Fibroblast of lung (primary cell): Measurements from ENCODE around the gene EPB42. TPM values are rescaled to one million over a fixed set of nuclear protein-coding genes. Genes with fewer than 3 reads are reported as not detected.
A peak's percentile ranks its signal among the peaks of the same experiment; 100 is the strongest.

Experiments
- DNase-seq, 2 donors: peaks; one replicate each; pipeline versions ENCODE4 v3.0.0 to v3.0.0-alpha.2; 2010; ENCODE audit warnings: low read depth in 2 of 2
- H2AFZ ChIP-seq: 2 replicates; pipeline ENCODE4 v1.5.1; 2012; ENCODE audit warnings: low read length, control low read depth, inconsistent platforms
- H3K27ac ChIP-seq: 2 replicates; pipeline ENCODE4 v1.5.1; 2011; ENCODE audit warnings: low read length, control low read depth; ENCODE audit not compliant: insufficient read depth
- H3K27me3 ChIP-seq: 2 replicates; pipeline ENCODE4 v1.5.1; 2011; ENCODE audit warnings: mild to moderate bottlenecking, low read length; ENCODE audit not compliant: control insufficient read depth, insufficient read depth
- H3K36me3 ChIP-seq: 2 replicates; pipeline ENCODE4 v1.5.1; 2011; ENCODE audit warnings: low read length; ENCODE audit not compliant: control insufficient read depth, insufficient read depth
- H3K4me1 ChIP-seq: 2 replicates; pipeline ENCODE4 v1.5.1; 2011; ENCODE audit warnings: low read length; ENCODE audit not compliant: control insufficient read depth, insufficient read depth; ENCODE audit errors: extremely low read depth
- H3K4me2 ChIP-seq: 2 replicates; pipeline ENCODE4 v1.5.1; 2011; ENCODE audit warnings: low read length, control low read depth; ENCODE audit not compliant: insufficient read depth; ENCODE audit errors: extremely low read depth
- H3K4me3 ChIP-seq, 4 experiments: fragments of 200-600 bp in 1 of 4; sonication (generic) in 1 of 4; replicated peaks in 1 of 4; 2 replicates each; pipeline ENCODE4 v1.5.1; 2011 to 2016; ENCODE audit warnings: low read length in 4 of 4, low read depth in 3 of 4, mild to moderate bottlenecking in 3 of 4, control low read depth in 2 of 4, inconsistent platforms in 1 of 4, mixed read lengths in 1 of 4; ENCODE audit not compliant: insufficient read depth in 1 of 4; ENCODE audit errors: control extremely low read depth in 1 of 4
- H3K79me2 ChIP-seq: 2 replicates; pipeline ENCODE4 v1.5.1; 2012; ENCODE audit warnings: mild to moderate bottlenecking, low read length, inconsistent platforms; ENCODE audit not compliant: control insufficient read depth, insufficient read depth
- H3K9ac ChIP-seq: 2 replicates; pipeline ENCODE4 v1.5.1; 2011; ENCODE audit warnings: mild to moderate bottlenecking, low read length, control low read depth; ENCODE audit not compliant: insufficient read depth
- H3K9me3 ChIP-seq: 2 replicates; pipeline ENCODE4 v1.5.1; 2012; ENCODE audit warnings: low read depth, low read length; ENCODE audit not compliant: control insufficient read depth, insufficient read depth
- H4K20me1 ChIP-seq: 2 replicates; pipeline ENCODE4 v1.5.1; 2011; ENCODE audit warnings: low read length; ENCODE audit not compliant: control insufficient read depth, insufficient read depth; ENCODE audit errors: extremely low read depth
- EZH2 ChIP-seq: IDR thresholded peaks from 2 replicates; pipeline ENCODE4 v1.5.1; 2012; ENCODE audit warnings: low read length, control low read depth, mild to moderate bottlenecking; ENCODE audit errors: missing control alignments
- polyA plus RNA-seq, 2 donors: library from polyadenylated mRNA; depleted of rRNA in 1 of 2; stranded (reverse) in 1 of 2; unstranded in 1 of 2; fragments of >200 nt; gene quantifications; 2 replicates each; pipeline ENCODE4 v1.2.1, GENCODE V29; 2011 to 2012; ENCODE audit warnings: missing spikeins in 1 of 2
- total RNA-seq: library from RNA; depleted of rRNA; stranded (reverse); fragments of >200 nt; gene quantifications from 2 replicates; pipeline ENCODE4 v1.2.1, GENCODE V29; 2014
- TF ChIP-seq, protein P1 (sequence below), 2 donors: IDR thresholded peaks in 1 of 2; conservative IDR thresholded peaks in 1 of 2; 1 replicate in 1 of 2; 2 replicates in 1 of 2; pipeline ENCODE4 v1.5.1; 2011 to 2012; ENCODE audit warnings: low read length in 2 of 2, control low read depth in 1 of 2, inconsistent platforms in 1 of 2, low read depth in 1 of 2, mild to moderate bottlenecking in 1 of 2

The EPB42 gene
- total and polyA plus RNA-seq, 2 donors (not counting 1 experiment from before 2014, with no cell fraction given) = not detected

DNA sequence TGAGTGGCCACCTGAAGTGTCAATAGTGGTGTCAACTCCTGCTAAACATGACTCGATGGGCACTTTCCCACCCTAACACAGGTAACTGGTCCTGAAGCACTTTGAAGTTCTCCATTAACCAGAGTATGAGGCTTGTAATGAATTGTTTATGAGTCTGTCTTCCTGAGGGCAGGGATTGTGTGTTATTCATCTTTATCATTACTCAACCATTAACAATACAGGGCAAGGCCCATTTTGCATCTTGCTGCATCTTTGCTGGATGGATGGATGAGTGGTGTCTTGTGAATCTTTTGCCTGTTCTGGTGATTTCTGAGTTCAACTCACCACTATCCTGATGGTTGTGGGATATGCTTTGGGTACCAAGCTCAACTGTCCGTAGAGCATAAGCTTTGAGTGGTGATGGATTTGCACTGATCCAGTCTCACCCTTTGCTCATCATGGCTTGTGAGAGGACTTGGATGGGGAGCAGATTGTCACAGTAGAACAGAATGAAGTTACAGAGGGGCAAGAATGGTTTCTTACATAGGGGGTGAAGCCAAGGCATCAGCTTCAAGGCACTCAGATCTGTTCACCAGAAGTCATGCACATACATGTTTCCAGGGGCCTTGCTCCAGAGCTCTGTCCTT is 22.3 kb upstream of the EPB42 start:
- H3K36me3 ChIP-seq = no peaks in the 10 kb centered on the region
- no peak overlapping the region for H3K4me2 ChIP-seq
- H4K20me1 ChIP-seq = no peaks in the 10 kb centered on the region
- no peaks in the 10 kb centered on the region for H3K9me3 ChIP-seq
- peaks cover 28% of the 10 kb centered on the region for H3K27me3 ChIP-seq
- no peak overlapping the region for H2AFZ ChIP-seq
- H3K27ac ChIP-seq = no peak overlapping the region
- TF ChIP-seq, protein P1, sequence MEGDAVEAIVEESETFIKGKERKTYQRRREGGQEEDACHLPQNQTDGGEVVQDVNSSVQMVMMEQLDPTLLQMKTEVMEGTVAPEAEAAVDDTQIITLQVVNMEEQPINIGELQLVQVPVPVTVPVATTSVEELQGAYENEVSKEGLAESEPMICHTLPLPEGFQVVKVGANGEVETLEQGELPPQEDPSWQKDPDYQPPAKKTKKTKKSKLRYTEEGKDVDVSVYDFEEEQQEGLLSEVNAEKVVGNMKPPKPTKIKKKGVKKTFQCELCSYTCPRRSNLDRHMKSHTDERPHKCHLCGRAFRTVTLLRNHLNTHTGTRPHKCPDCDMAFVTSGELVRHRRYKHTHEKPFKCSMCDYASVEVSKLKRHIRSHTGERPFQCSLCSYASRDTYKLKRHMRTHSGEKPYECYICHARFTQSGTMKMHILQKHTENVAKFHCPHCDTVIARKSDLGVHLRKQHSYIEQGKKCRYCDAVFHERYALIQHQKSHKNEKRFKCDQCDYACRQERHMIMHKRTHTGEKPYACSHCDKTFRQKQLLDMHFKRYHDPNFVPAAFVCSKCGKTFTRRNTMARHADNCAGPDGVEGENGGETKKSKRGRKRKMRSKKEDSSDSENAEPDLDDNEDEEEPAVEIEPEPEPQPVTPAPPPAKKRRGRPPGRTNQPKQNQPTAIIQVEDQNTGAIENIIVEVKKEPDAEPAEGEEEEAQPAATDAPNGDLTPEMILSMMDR (conservative IDR thresholded peaks at IDR 0.05 in 1 of 2, IDR thresholded peaks at IDR 0.05 in 1 of 2; ENCODE audit: low read depth in 1 of 2, low read length in 2 of 2) = no peak
- no peak for TF ChIP-seq EZH2
- H3K4me1 ChIP-seq = no peaks in the 10 kb centered on the region
- no peak overlapping the region for H3K9ac ChIP-seq
- no peak for DNase-seq
- no peaks in the 10 kb centered on the region for H3K79me2 ChIP-seq
- no peak overlapping the region for H3K4me3 ChIP-seq

DNA sequence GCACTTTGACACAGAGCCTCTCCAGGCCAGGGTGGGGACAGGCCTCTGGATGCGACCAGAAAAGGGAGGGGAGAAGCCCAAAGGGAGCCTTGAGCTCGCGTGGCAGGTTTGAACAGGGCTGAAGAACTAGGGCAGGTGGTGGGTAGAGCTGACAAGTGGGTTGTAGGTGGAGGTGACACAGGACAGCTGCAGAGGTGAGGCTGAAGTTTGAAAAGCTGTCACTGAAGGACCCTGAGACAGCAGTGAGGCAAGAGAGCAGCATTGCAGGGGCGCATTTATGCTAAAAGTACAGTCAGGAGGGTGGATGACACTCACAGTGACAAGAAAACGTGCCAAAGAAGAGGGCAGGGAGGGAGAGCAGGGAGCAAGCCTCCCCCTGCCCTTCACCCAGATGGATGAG is 21.8 kb upstream of the EPB42 start:
- TF ChIP-seq EZH2 = no peak
- TF ChIP-seq, protein P1 (conservative IDR thresholded peaks at IDR 0.05 in 1 of 2, IDR thresholded peaks at IDR 0.05 in 1 of 2; ENCODE audit: low read depth in 1 of 2, low read length in 2 of 2) = no peak
- Histone ChIP-seq H3K4me2 (no peak overlapping the region), H3K27me3 (peaks cover 28% of the 10 kb centered on the region), H4K20me1 (no peaks in the 10 kb centered on the region), H3K9me3 (no peaks in the 10 kb centered on the region), H3K27ac (no peak overlapping the region), H3K4me1 (no peaks in the 10 kb centered on the region), H3K36me3 (no peaks in the 10 kb centered on the region), H3K9ac (no peak overlapping the region), H3K4me3 (no peak overlapping the region), H2AFZ (no peak overlapping the region), H3K79me2 (no peaks in the 10 kb centered on the region)
- no peak for DNase-seq

GRCh38 chr15:43241100-43241499 is 20.3 kb upstream of the EPB42 start:
- H4K20me1 ChIP-seq = no peaks in the 10 kb centered on the region
- no peak overlapping the region for H3K4me3 ChIP-seq
- no peaks in the 10 kb centered on the region for H3K9me3 ChIP-seq
- H3K27ac ChIP-seq = no peak overlapping the region
- TF ChIP-seq, protein P1 (conservative IDR thresholded peaks at IDR 0.05 in 1 of 2, IDR thresholded peaks at IDR 0.05 in 1 of 2; ENCODE audit: low read depth in 1 of 2, low read length in 2 of 2) = no peak
- TF ChIP-seq EZH2 = no peak
- no peak overlapping the region for H3K9ac ChIP-seq
- H3K4me1 ChIP-seq = no peaks in the 10 kb centered on the region
- H3K79me2 ChIP-seq = no peaks in the 10 kb centered on the region
- no peaks in the 10 kb centered on the region for H3K36me3 ChIP-seq
- DNase-seq = peak; percentile 34 to 90
- H3K4me2 ChIP-seq = no peak overlapping the region
- H3K27me3 ChIP-seq = peaks cover 24% of the 10 kb centered on the region
- H2AFZ ChIP-seq = no peak overlapping the region
